SK-N-SH (cell line): ENCODE data around the gene CNPPD1. TPM values are rescaled to one million over a fixed set of nuclear protein-coding genes. Genes with fewer than 3 reads are reported as not detected.

Source experiments
- CTCF ChIA-PET: fragments of 300-600, 350-600 bp; formaldehyde crosslinking; extraction: SDS; loops from one replicate; lab custom pipeline; 2021; lab: Yijun Ruan, JAX
- POLR2A ChIA-PET: fragments of 350-600 bp; sonication (Branson Sonifier 250); formaldehyde crosslinking; extraction: SDS; loops from one replicate; lab custom pipeline; 2020; ENCODE audit warnings: antibody characterized with exemption, inconsistent platforms; lab: Yijun Ruan, JAX
- DNase-seq: peaks from one replicate; pipeline ENCODE4 v3.0.0; 2012
- H2AFZ ChIP-seq: fragments of 200-600 bp; sonication (generic); 2 replicates; pipeline ENCODE4 v1.8.1; 2016; ENCODE audit warnings: antibody characterized with exemption, mild to moderate bottlenecking, low read depth
- H3F3A ChIP-seq: fragments of 200-600 bp; sonication (generic); replicated peaks from 2 replicates; pipeline ENCODE3; 2016; ENCODE audit warnings: antibody characterized with exemption, mild to moderate bottlenecking; ENCODE audit not compliant: insufficient read depth
- H3K27ac ChIP-seq, 2 experiments: fragments of 200-500 bp in 1 of 2; fragments of 200-600 bp in 1 of 2; sonication (Bioruptor generic) in 1 of 2; sonication (generic), shearing (Covaris generic) in 1 of 2; 2 replicates each; pipeline versions ENCODE4 v1.5.1 to v1.6.1; 2014 to 2016; ENCODE audit warnings: low read depth in 2 of 2, inconsistent platforms in 1 of 2, low read length in 1 of 2, mild to moderate bottlenecking in 1 of 2, mixed read lengths in 1 of 2
- H3K27me3 ChIP-seq: fragments of 200-600 bp; sonication (generic), shearing (Covaris generic); 2 replicates; pipeline ENCODE4 v1.6.1; 2016; ENCODE audit warnings: mixed run types; ENCODE audit not compliant: insufficient read depth
- H3K36me3 ChIP-seq, 2 experiments: fragments of 200-500 bp in 1 of 2; fragments of 200-600 bp in 1 of 2; sonication (Bioruptor generic) in 1 of 2; sonication (generic) in 1 of 2; replicated peaks in 1 of 2; 2 replicates each; pipeline versions ENCODE3 to v1.5.1; 2014 to 2016; ENCODE audit warnings: low read length in 1 of 2, mild to moderate bottlenecking in 1 of 2; ENCODE audit not compliant: insufficient read depth in 2 of 2, control insufficient read depth in 1 of 2
- H3K4me1 ChIP-seq, 2 experiments: fragments of 200-500 bp in 1 of 2; fragments of 200-600 bp in 1 of 2; sonication (Bioruptor generic) in 1 of 2; sonication (generic), shearing (Covaris generic) in 1 of 2; 2 replicates each; pipeline versions ENCODE4 v1.5.1 to v1.6.1; 2014 to 2016; ENCODE audit warnings: low read depth in 1 of 2, low read length in 1 of 2, mixed run types in 1 of 2; ENCODE audit not compliant: insufficient read depth in 2 of 2, control insufficient read depth in 1 of 2
- H3K4me2 ChIP-seq: fragments of 200-600 bp; sonication (generic), shearing (Covaris generic); 2 replicates; pipeline ENCODE4 v1.6.1; 2017; ENCODE audit warnings: mixed run types
- H3K4me3 ChIP-seq, 2 experiments: fragments of 200-500 bp in 1 of 2; fragments of 200-600 bp in 1 of 2; sonication (Bioruptor generic) in 1 of 2; sonication (generic), shearing (Covaris generic) in 1 of 2; 2 replicates each; pipeline versions ENCODE4 v1.5.1 to v1.8.1; 2014 to 2016; ENCODE audit warnings: low read depth in 2 of 2, inconsistent platforms in 1 of 2, low read length in 1 of 2, mild to moderate bottlenecking in 1 of 2, mixed read lengths in 1 of 2, moderate library complexity in 1 of 2
- H3K79me2 ChIP-seq: fragments of 200-600 bp; sonication (generic); 2 replicates; pipeline ENCODE4 v1.8.1; 2017; ENCODE audit warnings: mild to moderate bottlenecking; ENCODE audit not compliant: insufficient read depth
- H3K9ac ChIP-seq: fragments of 200-600 bp; sonication (generic); 2 replicates; pipeline ENCODE4 v1.6.1; 2017; ENCODE audit warnings: mixed run types
- H3K9me2 ChIP-seq: fragments of 200-600 bp; sonication (generic); 2 replicates; pipeline ENCODE4 v1.6.1; 2017; ENCODE audit warnings: mixed run types
- H3K9me3 ChIP-seq: fragments of 200-600 bp; sonication (generic); 2 replicates; pipeline ENCODE4 v1.6.1; 2017; ENCODE audit warnings: mixed run types, mild to moderate bottlenecking, moderate library complexity
- H4K20me1 ChIP-seq: fragments of 200-600 bp; sonication (generic); 2 replicates; pipeline ENCODE4 v1.6.1; 2017; ENCODE audit warnings: mild to moderate bottlenecking, mixed run types; ENCODE audit not compliant: insufficient read depth
- CHD2 ChIP-seq: fragments of 150-350 bp; IDR thresholded peaks from 2 replicates; pipeline ENCODE4 v1.6.1; 2018; ENCODE audit warnings: low read length; ENCODE audit not compliant: partially characterized antibody
- FOXJ3 ChIP-seq: sonication (generic); formaldehyde crosslinking; IDR thresholded peaks from 2 replicates; pipeline ENCODE4 v1.5.1; 2020; ENCODE audit warnings: mild to moderate bottlenecking, missing genetic modification reagents
- FOXM1 ChIP-seq: IDR thresholded peaks from 2 replicates; pipeline ENCODE4 v1.4.0; 2012; ENCODE audit warnings: low read depth, mild to moderate bottlenecking
- GABPA ChIP-seq: IDR thresholded peaks from 2 replicates; pipeline ENCODE4 v1.4.0; 2012; ENCODE audit warnings: low read depth, mild to moderate bottlenecking
- GATA2 ChIP-seq: sonication (generic); formaldehyde crosslinking; IDR thresholded peaks from 2 replicates; pipeline ENCODE4 v1.5.0; 2020; ENCODE audit warnings: mild to moderate bottlenecking, missing genetic modification reagents
- MEF2A ChIP-seq: IDR thresholded peaks from 2 replicates; pipeline ENCODE4 v1.4.0; 2012; ENCODE audit warnings: low read depth, borderline replicate concordance
- NRF1 ChIP-seq: IDR thresholded peaks from 2 replicates; pipeline ENCODE4 v1.6.1; 2012; ENCODE audit warnings: low read depth, mild to moderate bottlenecking, low read length
- REST ChIP-seq: IDR thresholded peaks from 2 replicates; pipeline ENCODE4 v1.6.1; 2012; ENCODE audit warnings: mild to moderate bottlenecking, low read depth, low read length, moderate library complexity
- SIN3A ChIP-seq: IDR thresholded peaks from 2 replicates; pipeline ENCODE4 v1.6.1; 2012; ENCODE audit warnings: low read depth, mild to moderate bottlenecking, low read length, moderate library complexity, borderline replicate concordance
- USF1 ChIP-seq: IDR thresholded peaks from 2 replicates; pipeline ENCODE4 v1.4.0; 2012; ENCODE audit warnings: low read depth, borderline replicate concordance
- USF2 ChIP-seq: fragments of 150-350 bp; IDR thresholded peaks from 2 replicates; pipeline ENCODE4 v1.6.1; 2017; ENCODE audit warnings: antibody characterized with exemption, low read length, low read depth, borderline replicate concordance
- WGBS: methylation state at CpG from one replicate; pipeline ENCODE4 v1.1.6; 2017; ENCODE audit warnings: low lambda C conversion rate; 5-methylcytosine and 5-hydroxymethylcytosine counted together
- polyA plus RNA-seq, 3 experiments: library from polyadenylated mRNA; depleted of rRNA; stranded (reverse); fragments of >200 nt; gene quantifications; 2 replicates each; pipeline ENCODE4 v1.2.3, GENCODE V29; 2012

Gene CNPPD1
- polyA plus RNA-seq, 1 of the 3 experiments (the other 2 are of a cell fraction), result 75.9 TPM

GRCh38 chr2:219122202-219122980 is 54.3 kb downstream of the CNPPD1 start:
- Histone ChIP-seq H3K27me3 (no peaks in the 10 kb centered on the region), H4K20me1 (no peaks in the 10 kb centered on the region), H3F3A (no peaks in the 10 kb centered on the region), H3K36me3 (no peaks in the 10 kb centered on the region), H3K4me2 (no peak overlapping the region), H3K4me3 (no peak overlapping the region), H3K79me2 (no peaks in the 10 kb centered on the region), H3K27ac (no peak overlapping the region), H3K9me3 (no peaks in the 10 kb centered on the region), H3K4me1 (no peaks in the 10 kb centered on the region; a peak in 2 of 4 replicates), H3K9me2 (no peaks in the 10 kb centered on the region), H3K9ac (no peak overlapping the region), H2AFZ (no peak overlapping the region)
- ChIA-PET POLR2A (interaction anchor here (0.7 kb wide), 1 partner anchor 142 kb away, joined by 3 read pairs; no protein-coding TSS in a partner anchor), CTCF (interaction anchor here (0.5 to 11.9 kb wide), 18 partner anchors 9 to 270 kb away, joined by 3 to 238 read pairs (median 8); partner anchors contain the start of genes CRYBA2, IHH and NHEJ1)
- TF ChIP-seq FOXM1, result no peak
- no peak for TF ChIP-seq MEF2A
- no peak for TF ChIP-seq USF2
- no peak for TF ChIP-seq GABPA
- no peak for TF ChIP-seq NRF1
- TF ChIP-seq REST, result no peak
- TF ChIP-seq GATA2, result no peak
- TF ChIP-seq SIN3A, result no peak
- no peak for TF ChIP-seq CHD2
- no peak for TF ChIP-seq USF1
- no peak for TF ChIP-seq FOXJ3 (CRISPR knock-in tag)
- DNase-seq, result no peak
- 88% methylated on average over 5 of the region's 5 CpGs for WGBS

Other genes with a start within 250 kb of the CNPPD1 start
- 0.19 and 0.26 TPM in 2 replicates for gene CDK5R2, start 217.3 kb downstream of the CNPPD1 start, polyA plus RNA-seq (2012; rRNA removed)
- gene FEV, start 191.7 kb downstream of the CNPPD1 start, polyA plus RNA-seq (2012; rRNA removed), result 0.53 and 1.2 TPM in 2 replicates
- gene CRYBA2, start 183.5 kb downstream of the CNPPD1 start, polyA plus RNA-seq (2012; rRNA removed), result not detected in 2 replicates
- 0.95 and 1.7 TPM in 2 replicates for gene CFAP65, start 135.4 kb downstream of the CNPPD1 start, polyA plus RNA-seq (2012; rRNA removed)
- 0.03 TPM in 1 of 2 replicates, not detected in the other for gene IHH, start 116.0 kb downstream of the CNPPD1 start, polyA plus RNA-seq (2012; rRNA removed)
- gene NHEJ1, start 16.1 kb downstream of the CNPPD1 start, polyA plus RNA-seq (2012; rRNA removed), result 16.3 and 21.0 TPM in 2 replicates
- 2.1 and 3.5 TPM in 2 replicates for gene SLC23A3, start 6.9 kb downstream of the CNPPD1 start, polyA plus RNA-seq (2012; rRNA removed)
- 74.6 and 94.8 TPM in 2 replicates for gene RETREG2, start 1.4 kb upstream of the CNPPD1 start, polyA plus RNA-seq (2012; rRNA removed)
- gene ZFAND2B, start 29.9 kb upstream of the CNPPD1 start, polyA plus RNA-seq (2012; rRNA removed), result 39.9 and 46.9 TPM in 2 replicates
- 26.5 and 27.4 TPM in 2 replicates for gene ABCB6, start 42.0 kb upstream of the CNPPD1 start, polyA plus RNA-seq (2012; rRNA removed)
- gene ATG9A, start 52.7 kb upstream of the CNPPD1 start, polyA plus RNA-seq (2012; rRNA removed), result 29.6 and 33.2 TPM in 2 replicates
- gene ANKZF1, start 52.9 kb upstream of the CNPPD1 start, polyA plus RNA-seq (2012; rRNA removed), result 22.3 and 30.8 TPM in 2 replicates
- gene GLB1L, start 68.5 kb upstream of the CNPPD1 start, polyA plus RNA-seq (2012; rRNA removed), result 11.7 and 14.1 TPM in 2 replicates
- gene STK16, start 68.6 kb upstream of the CNPPD1 start, polyA plus RNA-seq (2012; rRNA removed), result 57.6 and 78.6 TPM in 2 replicates
- gene TUBA4B, start 76.3 kb upstream of the CNPPD1 start, polyA plus RNA-seq (2012; rRNA removed), result 0.03 TPM in 1 of 2 replicates, not detected in the other
- 4.8 and 6.2 TPM in 2 replicates for gene TUBA4A, start 77.0 kb upstream of the CNPPD1 start, polyA plus RNA-seq (2012; rRNA removed)
- 37.2 and 39.9 TPM in 2 replicates for gene DNAJB2, start 102.4 kb upstream of the CNPPD1 start, polyA plus RNA-seq (2012; rRNA removed)
- 7.4 and 9.5 TPM in 2 replicates for gene PTPRN, start 132.5 kb upstream of the CNPPD1 start, polyA plus RNA-seq (2012; rRNA removed)
- gene RESP18, start 155.8 kb upstream of the CNPPD1 start, polyA plus RNA-seq (2012; rRNA removed), result not detected in 2 replicates
- gene DNPEP, start 211.0 kb upstream of the CNPPD1 start, polyA plus RNA-seq (2012; rRNA removed), result 80.7 and 92.6 TPM in 2 replicates
- 0.21 and 0.28 TPM in 2 replicates for gene DES, start 241.5 kb upstream of the CNPPD1 start, polyA plus RNA-seq (2012; rRNA removed)